CD14-positive monocyte (primary cell): ENCODE results near the gene EPYC. TPM values are rescaled to one million over a fixed set of nuclear protein-coding genes. Genes with fewer than 3 reads are reported as not detected.

Experiments used
- DNase-seq, 3 donors: peaks; one replicate each; pipeline ENCODE4 v3.0.0-alpha.2; 2011 to 2022
- H2AFZ ChIP-seq: 2 replicates; pipeline ENCODE4 v1.6.0; 2012; ENCODE audit warnings: mild to moderate bottlenecking, low read depth, low read length, inconsistent platforms; ENCODE audit not compliant: insufficient read depth, poor library complexity, severe bottlenecking
- H3K27ac ChIP-seq, 2 donors: 1 replicate in 1 of 2; 2 replicates in 1 of 2; pipeline ENCODE4 v1.5.1; 2012 to 2013; ENCODE audit warnings: low read length in 2 of 2, control low read depth in 1 of 2, inconsistent platforms in 1 of 2, low read depth in 1 of 2, mild to moderate bottlenecking in 1 of 2
- H3K27me3 ChIP-seq, 2 donors: one replicate each; pipeline versions ENCODE4 v1.6.0 to v1.6.1; 2011 to 2013; ENCODE audit warnings: low read length in 2 of 2; ENCODE audit not compliant: control insufficient read depth in 2 of 2, insufficient read depth in 2 of 2
- H3K36me3 ChIP-seq, 2 donors: replicated peaks in 1 of 2; 1 replicate in 1 of 2; 2 replicates in 1 of 2; pipeline versions ENCODE4 v1.5.1 to v1.6.1; 2012 to 2013; ENCODE audit warnings: low read length in 2 of 2, control low read depth in 1 of 2, inconsistent platforms in 1 of 2, mild to moderate bottlenecking in 1 of 2; ENCODE audit not compliant: insufficient read depth in 2 of 2, control insufficient read depth in 1 of 2
- H3K4me1 ChIP-seq, 2 donors: 1 replicate in 1 of 2; 2 replicates in 1 of 2; pipeline versions ENCODE4 v1.5.1 to v1.6.1; 2012 to 2013; ENCODE audit warnings: low read length in 2 of 2, control low read depth in 1 of 2, inconsistent platforms in 1 of 2, mild to moderate bottlenecking in 1 of 2, moderate library complexity in 1 of 2; ENCODE audit not compliant: insufficient read depth in 2 of 2, control insufficient read depth in 1 of 2
- H3K4me2 ChIP-seq: replicated peaks from 2 replicates; pipeline ENCODE3; 2012; ENCODE audit warnings: low read length, moderate library complexity, mild to moderate bottlenecking; ENCODE audit not compliant: poor library complexity, severe bottlenecking; ENCODE audit errors: extremely low read depth
- H3K4me3 ChIP-seq, 3 experiments: fragments of 200-600 bp in 1 of 3; sonication (generic) in 1 of 3; replicated peaks in 1 of 3; 1 replicate in 2 of 3; 2 replicates in 1 of 3; pipeline ENCODE4 v1.5.1; 2011 to 2013; ENCODE audit warnings: low read length in 3 of 3, mild to moderate bottlenecking in 3 of 3, control low read depth in 2 of 3, low read depth in 2 of 3, inconsistent platforms in 1 of 3, moderate library complexity in 1 of 3
- H3K79me2 ChIP-seq: 2 replicates; pipeline ENCODE4 v1.6.0; 2012; ENCODE audit warnings: mild to moderate bottlenecking, control low read depth, inconsistent platforms, low read length, moderate library complexity; ENCODE audit not compliant: insufficient read depth
- H3K9ac ChIP-seq: 2 replicates; pipeline ENCODE4 v1.6.0; 2017; ENCODE audit warnings: low read length, mild to moderate bottlenecking; ENCODE audit not compliant: insufficient read depth, poor library complexity, severe bottlenecking
- H3K9me3 ChIP-seq, 2 donors: replicated peaks in 1 of 2; 1 replicate in 1 of 2; 2 replicates in 1 of 2; pipeline versions ENCODE4 v1.5.1 to v1.6.1; 2012 to 2013; ENCODE audit warnings: low read length in 2 of 2, control low read depth in 1 of 2; ENCODE audit not compliant: control insufficient read depth in 1 of 2, insufficient read depth in 1 of 2
- H4K20me1 ChIP-seq: 2 replicates; pipeline ENCODE4 v1.6.0; 2012; ENCODE audit warnings: mild to moderate bottlenecking, low read length, control low read depth, moderate library complexity; ENCODE audit not compliant: insufficient read depth
- H3K27ac Mint-ChIP-seq, 7 donors: one replicate each; pipeline ENCODE4 v1.8.0; 2020; ENCODE audit warnings: mild to moderate bottlenecking in 7 of 7, mixed read lengths in 7 of 7, moderate library complexity in 6 of 7, inconsistent platforms in 2 of 7
- H3K27me3 Mint-ChIP-seq, 3 donors: one replicate each; pipeline ENCODE4 v1.8.0; 2021 to 2022; ENCODE audit warnings: low read depth in 3 of 3, mild to moderate bottlenecking in 3 of 3, mixed read lengths in 3 of 3, moderate library complexity in 3 of 3, inconsistent platforms in 1 of 3
- H3K36me3 Mint-ChIP-seq, 2 donors: one replicate each; pipeline ENCODE4 v1.8.0; 2020; ENCODE audit warnings: mixed read lengths in 2 of 2, inconsistent platforms in 1 of 2, mild to moderate bottlenecking in 1 of 2
- H3K4me1 Mint-ChIP-seq: one replicate; pipeline ENCODE4 v1.8.0; 2020; ENCODE audit warnings: mild to moderate bottlenecking, mixed read lengths
- H3K4me3 Mint-ChIP-seq, 2 donors: one replicate each; pipeline ENCODE4 v1.8.0; 2020; ENCODE audit warnings: mild to moderate bottlenecking in 2 of 2, mixed read lengths in 2 of 2, moderate library complexity in 1 of 2
- H3K9me3 Mint-ChIP-seq, 7 donors: one replicate each; pipeline ENCODE4 v1.8.0; 2020 to 2022; ENCODE audit warnings: mixed read lengths in 7 of 7, mild to moderate bottlenecking in 6 of 7, moderate library complexity in 6 of 7, inconsistent platforms in 2 of 7
- WGBS: methylation state at CpG from one replicate; pipeline ENCODE4 v1.1.5; 2013; ENCODE audit warnings: missing lambda C conversion rate; ENCODE audit not compliant: insufficient coverage; 5-methylcytosine and 5-hydroxymethylcytosine counted together
- intact Hi-C, 2 donors: fragments of 100-400 bp; cut with micrococcal nuclease; formaldehyde crosslinking; loops; one replicate each; pipeline versions ENCODE4 v1.15.0 to v1.15.1; 2023
- polyA plus RNA-seq, 3 donors: library from polyadenylated mRNA; depleted of rRNA in 1 of 3; unstranded in 2 of 3; stranded (reverse) in 1 of 3; fragments of 300-500 nt in 2 of 3; fragments of >200 nt in 1 of 3; fragmentation: Illumina TruSeq in 2 of 3; gene quantifications; 1 replicate in 2 of 3; 2 replicates in 1 of 3; pipeline ENCODE4 v1.2.3, GENCODE V29; 2012 to 2021
- TF ChIP-seq, protein P1 (sequence below): fragments of 200-600 bp; IDR thresholded peaks from one replicate; pipeline ENCODE4 v1.8.0; 2022; ENCODE audit warnings: antibody characterized with exemption, mild to moderate bottlenecking

Gene EPYC
- polyA plus RNA-seq, 3 donors = not detected

DNA sequence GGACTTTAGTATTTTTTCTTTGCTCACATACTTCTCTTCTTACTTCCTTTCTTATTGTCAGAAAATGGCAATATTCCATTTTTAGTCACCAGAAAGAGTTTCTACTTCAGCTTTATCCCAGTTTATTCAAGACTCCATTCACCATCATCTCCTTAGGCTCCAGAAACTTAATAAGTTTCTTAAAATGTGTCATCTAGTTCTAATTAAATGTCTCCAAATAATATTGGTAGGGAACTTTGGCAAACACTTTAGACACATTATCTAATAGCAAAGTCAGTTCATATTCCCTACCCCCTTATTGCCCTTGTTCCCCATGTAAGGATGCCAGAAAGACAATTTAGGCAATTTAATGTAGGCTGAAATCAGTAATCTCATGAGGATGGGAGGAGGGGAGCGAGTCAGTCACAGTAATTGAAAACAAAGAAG lies 15.1 kb downstream of the EPYC start:
- intact Hi-C loops = no loop called here
- no peak overlapping the region for H3K9ac ChIP-seq
- H3K4me2 ChIP-seq = no peak overlapping the region
- H4K20me1 ChIP-seq = no peaks in the 10 kb centered on the region
- no peak overlapping the region for H3K27ac ChIP-seq
- TF ChIP-seq, protein P1, sequence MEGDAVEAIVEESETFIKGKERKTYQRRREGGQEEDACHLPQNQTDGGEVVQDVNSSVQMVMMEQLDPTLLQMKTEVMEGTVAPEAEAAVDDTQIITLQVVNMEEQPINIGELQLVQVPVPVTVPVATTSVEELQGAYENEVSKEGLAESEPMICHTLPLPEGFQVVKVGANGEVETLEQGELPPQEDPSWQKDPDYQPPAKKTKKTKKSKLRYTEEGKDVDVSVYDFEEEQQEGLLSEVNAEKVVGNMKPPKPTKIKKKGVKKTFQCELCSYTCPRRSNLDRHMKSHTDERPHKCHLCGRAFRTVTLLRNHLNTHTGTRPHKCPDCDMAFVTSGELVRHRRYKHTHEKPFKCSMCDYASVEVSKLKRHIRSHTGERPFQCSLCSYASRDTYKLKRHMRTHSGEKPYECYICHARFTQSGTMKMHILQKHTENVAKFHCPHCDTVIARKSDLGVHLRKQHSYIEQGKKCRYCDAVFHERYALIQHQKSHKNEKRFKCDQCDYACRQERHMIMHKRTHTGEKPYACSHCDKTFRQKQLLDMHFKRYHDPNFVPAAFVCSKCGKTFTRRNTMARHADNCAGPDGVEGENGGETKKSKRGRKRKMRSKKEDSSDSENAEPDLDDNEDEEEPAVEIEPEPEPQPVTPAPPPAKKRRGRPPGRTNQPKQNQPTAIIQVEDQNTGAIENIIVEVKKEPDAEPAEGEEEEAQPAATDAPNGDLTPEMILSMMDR = no peak
- DNase-seq = no peak
- Mint-ChIP-seq H3K36me3 (no peaks in the 10 kb centered on the region), H3K4me3 (no peak overlapping the region), H3K4me1 (no peaks in the 10 kb centered on the region), H3K27me3 (no peaks in the 10 kb centered on the region), H3K9me3 (peaks cover 0 to 8% (median 2%) of the 10 kb centered on the region in 7 donors), H3K27ac (no peak overlapping the region)
- no peak overlapping the region for H3K4me3 ChIP-seq
- H3K9me3 ChIP-seq = no peaks in the 10 kb centered on the region
- H2AFZ ChIP-seq = no peak overlapping the region
- H3K4me1 ChIP-seq = no peaks in the 10 kb centered on the region
- no CpG with 5 or more reads among the region's 1 CpG for WGBS
- no peaks in the 10 kb centered on the region for H3K79me2 ChIP-seq
- H3K36me3 ChIP-seq = no peaks in the 10 kb centered on the region
- no peaks in the 10 kb centered on the region for H3K27me3 ChIP-seq

DNA sequence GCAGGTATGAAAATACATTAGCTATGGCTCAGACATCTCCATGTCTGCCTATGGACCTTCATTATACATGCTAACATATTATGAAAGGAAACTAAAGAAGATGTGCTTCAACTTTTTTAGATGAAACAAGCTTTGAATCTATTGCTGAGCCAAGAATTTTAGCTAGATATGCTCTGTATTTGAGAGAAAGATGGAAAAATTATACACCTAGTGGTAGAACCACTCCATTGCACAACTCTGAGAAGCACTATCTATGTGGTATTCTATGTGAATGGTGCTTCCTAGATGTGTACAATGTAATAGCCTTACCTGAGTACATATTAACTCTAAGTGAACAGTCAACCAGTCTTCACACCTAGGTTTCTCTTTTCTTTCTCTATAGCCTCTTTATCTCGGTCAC lies 17.3 kb downstream of the EPYC start:
- Mint-ChIP-seq H3K36me3 (no peaks in the 10 kb centered on the region), H3K4me3 (no peak overlapping the region), H3K27ac (no peak overlapping the region), H3K4me1 (no peaks in the 10 kb centered on the region), H3K9me3 (peaks cover 0 to 8% (median 2%) of the 10 kb centered on the region in 7 donors), H3K27me3 (no peaks in the 10 kb centered on the region)
- H2AFZ ChIP-seq = no peak overlapping the region
- no peak overlapping the region for H3K4me2 ChIP-seq
- no peaks in the 10 kb centered on the region for H3K36me3 ChIP-seq
- no peak overlapping the region for H3K4me3 ChIP-seq
- H3K27me3 ChIP-seq = no peaks in the 10 kb centered on the region
- no peak overlapping the region for H3K27ac ChIP-seq
- no peaks in the 10 kb centered on the region for H4K20me1 ChIP-seq
- no peaks in the 10 kb centered on the region for H3K4me1 ChIP-seq
- WGBS = no CpG with 5 or more reads among the region's 1 CpG
- intact Hi-C loops = no loop called here
- TF ChIP-seq, protein P1 = peak; percentile 9
- no peaks in the 10 kb centered on the region for H3K9me3 ChIP-seq
- H3K9ac ChIP-seq = no peak overlapping the region
- H3K79me2 ChIP-seq = no peaks in the 10 kb centered on the region
- no peak for DNase-seq
